Stimulated activated CD8-positive, alpha-beta memory T cell treated with anti-CD3 and anti-CD28 coated beads, Interleukin-4, amount 100 ng/mL, for 48 hours (primary cell): ENCODE data around the gene TGFBR3.

Experiments used
- DNase-seq: peaks from one replicate; pipeline ENCODE4 v3.0.0-alpha.2; 2020

The TGFBR3 gene

GRCh38 chr1:91704746-91705145, 181.2 kb downstream of the TGFBR3 start:
- DNase-seq: no peak

- DNase-seq: no peak
Observed at GRCh38 chr1:91703095-91703494, 182.9 kb downstream of the TGFBR3 start.

GRCh38 chr1:91701472-91701869, 184.5 kb downstream of the TGFBR3 start:
- DNase-seq: no peak

- no peak for DNase-seq
Observed at GRCh38 chr1:91700771-91701471, 185.0 kb downstream of the TGFBR3 start.

- no peak for DNase-seq
Observed at GRCh38 chr1:91700332-91700731, 185.6 kb downstream of the TGFBR3 start.

GRCh38 chr1:91699339-91699974, 186.5 kb downstream of the TGFBR3 start:
- no peak for DNase-seq

- no peak for DNase-seq
Observed at GRCh38 chr1:91697861-91698260, 188.1 kb downstream of the TGFBR3 start.

- DNase-seq: peak; percentile 56
Observed at GRCh38 chr1:91697416-91697815, 188.5 kb downstream of the TGFBR3 start.

- DNase-seq: no peak
Observed at GRCh38 chr1:91696321-91696720, 189.6 kb downstream of the TGFBR3 start.

GRCh38 chr1:91693557-91693956, 192.4 kb downstream of the TGFBR3 start:
- no peak for DNase-seq

- no peak for DNase-seq
Observed at GRCh38 chr1:91691525-91691924, 194.4 kb downstream of the TGFBR3 start.

- DNase-seq: no peak
Observed at GRCh38 chr1:91689641-91690481, 196.1 kb downstream of the TGFBR3 start.

- no peak for DNase-seq
Observed at GRCh38 chr1:91687452-91687851, 198.5 kb downstream of the TGFBR3 start.

GRCh38 chr1:91685994-91686393, 200.0 kb downstream of the TGFBR3 start:
- no peak for DNase-seq

- no peak for DNase-seq
Observed at GRCh38 chr1:91684481-91685196, 201.3 kb downstream of the TGFBR3 start.

GRCh38 chr1:91683598-91683951, 202.4 kb downstream of the TGFBR3 start:
- DNase-seq: no peak

- no peak for DNase-seq
Observed at GRCh38 chr1:91682882-91683597, 202.9 kb downstream of the TGFBR3 start.

GRCh38 chr1:91680556-91681155, 205.3 kb downstream of the TGFBR3 start:
- no peak for DNase-seq

GRCh38 chr1:91679446-91679845, 206.5 kb downstream of the TGFBR3 start:
- DNase-seq: no peak

- DNase-seq: no peak
Observed at GRCh38 chr1:91676030-91676429, 209.9 kb downstream of the TGFBR3 start.

GRCh38 chr1:91674107-91674506, 211.8 kb downstream of the TGFBR3 start:
- DNase-seq: no peak

GRCh38 chr1:91673613-91674012, 212.3 kb downstream of the TGFBR3 start:
- no peak for DNase-seq
